Uterus (tissue), 2 donors: Measurements from ENCODE around the gene ARHGEF17.

ENCODE experiments used
- POLR2A ChIP-seq, 2 donors: fragments of 450-650 bp; IDR thresholded peaks; one replicate each; pipeline ENCODE4 v1.6.1; 2016; ENCODE audit warnings: antibody characterized with exemption in 2 of 2, mild to moderate bottlenecking in 1 of 2, moderate library complexity in 1 of 2
- TF ChIP-seq, protein P1 (sequence below), 4 experiments: fragments of 200-600 bp in 2 of 4; fragments of 450-650 bp in 2 of 4; sonication (generic) in 2 of 4; IDR thresholded peaks; one replicate each; pipeline ENCODE4 v1.5.1; 2016 to 2019; ENCODE audit warnings: antibody characterized with exemption in 4 of 4, mild to moderate bottlenecking in 2 of 4, moderate library complexity in 1 of 4

DNA sequence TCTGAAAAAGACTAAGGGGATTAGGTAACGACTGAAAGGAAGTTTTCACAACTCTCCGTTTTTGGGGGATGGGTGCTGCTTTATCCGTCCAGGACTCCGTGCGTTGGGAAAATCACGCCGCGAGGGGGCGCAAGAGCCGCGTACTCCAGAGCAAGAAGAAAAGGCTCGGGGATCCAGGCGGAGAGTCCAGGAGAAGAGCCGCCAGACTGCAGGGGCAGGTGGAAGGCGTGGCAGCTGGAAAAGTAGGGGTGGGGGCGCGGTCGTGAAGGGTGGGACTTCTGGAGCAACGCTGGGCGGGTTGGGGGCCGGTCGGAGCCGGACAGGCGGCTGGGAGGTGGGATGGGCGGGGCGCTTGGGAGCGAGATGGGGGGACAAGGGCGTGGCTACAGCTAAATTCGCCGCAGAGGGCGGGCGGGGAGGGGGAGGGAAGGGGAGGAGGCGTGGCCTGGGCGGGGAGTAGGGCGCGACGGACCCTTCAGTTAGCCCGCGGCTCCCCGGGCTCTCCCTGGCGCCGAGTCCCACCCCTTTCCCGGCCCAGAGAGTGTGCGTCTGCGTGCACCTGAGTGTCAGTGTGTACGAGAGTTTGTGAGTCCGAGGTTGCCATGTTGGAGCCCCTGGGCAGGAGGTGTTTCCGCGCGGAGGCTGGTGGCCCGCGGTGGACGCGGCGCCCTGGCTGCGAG is 613 bp upstream of the ARHGEF17 start:
- TF ChIP-seq, protein P1, sequence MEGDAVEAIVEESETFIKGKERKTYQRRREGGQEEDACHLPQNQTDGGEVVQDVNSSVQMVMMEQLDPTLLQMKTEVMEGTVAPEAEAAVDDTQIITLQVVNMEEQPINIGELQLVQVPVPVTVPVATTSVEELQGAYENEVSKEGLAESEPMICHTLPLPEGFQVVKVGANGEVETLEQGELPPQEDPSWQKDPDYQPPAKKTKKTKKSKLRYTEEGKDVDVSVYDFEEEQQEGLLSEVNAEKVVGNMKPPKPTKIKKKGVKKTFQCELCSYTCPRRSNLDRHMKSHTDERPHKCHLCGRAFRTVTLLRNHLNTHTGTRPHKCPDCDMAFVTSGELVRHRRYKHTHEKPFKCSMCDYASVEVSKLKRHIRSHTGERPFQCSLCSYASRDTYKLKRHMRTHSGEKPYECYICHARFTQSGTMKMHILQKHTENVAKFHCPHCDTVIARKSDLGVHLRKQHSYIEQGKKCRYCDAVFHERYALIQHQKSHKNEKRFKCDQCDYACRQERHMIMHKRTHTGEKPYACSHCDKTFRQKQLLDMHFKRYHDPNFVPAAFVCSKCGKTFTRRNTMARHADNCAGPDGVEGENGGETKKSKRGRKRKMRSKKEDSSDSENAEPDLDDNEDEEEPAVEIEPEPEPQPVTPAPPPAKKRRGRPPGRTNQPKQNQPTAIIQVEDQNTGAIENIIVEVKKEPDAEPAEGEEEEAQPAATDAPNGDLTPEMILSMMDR (IDR thresholded peaks at IDR 0.05): peak; percentile 93 to 98 (median 96)
- peak; percentile 38 to 52 for TF ChIP-seq POLR2A (IDR thresholded peaks at IDR 0.05)
